Measurements from ENCODE around the gene DMRT3.

- no peak for TF ChIP-seq RAD51 (IDR thresholded peaks at IDR 0.05)
- TF ChIP-seq CTCF (IDR thresholded peaks at IDR 0.05 in 2 of 3, conservative IDR thresholded peaks at IDR 0.05 in 1 of 3; ENCODE audit: control insufficient read depth in 2 of 3, extremely low read depth in 1 of 3, insufficient read depth in 1 of 3, low read depth in 3 of 3, low read length in 3 of 3): no peak
- TF ChIP-seq, protein P1, sequence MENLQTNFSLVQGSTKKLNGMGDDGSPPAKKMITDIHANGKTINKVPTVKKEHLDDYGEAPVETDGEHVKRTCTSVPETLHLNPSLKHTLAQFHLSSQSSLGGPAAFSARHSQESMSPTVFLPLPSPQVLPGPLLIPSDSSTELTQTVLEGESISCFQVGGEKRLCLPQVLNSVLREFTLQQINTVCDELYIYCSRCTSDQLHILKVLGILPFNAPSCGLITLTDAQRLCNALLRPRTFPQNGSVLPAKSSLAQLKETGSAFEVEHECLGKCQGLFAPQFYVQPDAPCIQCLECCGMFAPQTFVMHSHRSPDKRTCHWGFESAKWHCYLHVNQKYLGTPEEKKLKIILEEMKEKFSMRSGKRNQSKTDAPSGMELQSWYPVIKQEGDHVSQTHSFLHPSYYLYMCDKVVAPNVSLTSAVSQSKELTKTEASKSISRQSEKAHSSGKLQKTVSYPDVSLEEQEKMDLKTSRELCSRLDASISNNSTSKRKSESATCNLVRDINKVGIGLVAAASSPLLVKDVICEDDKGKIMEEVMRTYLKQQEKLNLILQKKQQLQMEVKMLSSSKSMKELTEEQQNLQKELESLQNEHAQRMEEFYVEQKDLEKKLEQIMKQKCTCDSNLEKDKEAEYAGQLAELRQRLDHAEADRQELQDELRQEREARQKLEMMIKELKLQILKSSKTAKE (IDR thresholded peaks at IDR 0.05; ENCODE audit: low read depth, poor library complexity, severe bottlenecking): no peak
- TF ChIP-seq, protein P2, sequence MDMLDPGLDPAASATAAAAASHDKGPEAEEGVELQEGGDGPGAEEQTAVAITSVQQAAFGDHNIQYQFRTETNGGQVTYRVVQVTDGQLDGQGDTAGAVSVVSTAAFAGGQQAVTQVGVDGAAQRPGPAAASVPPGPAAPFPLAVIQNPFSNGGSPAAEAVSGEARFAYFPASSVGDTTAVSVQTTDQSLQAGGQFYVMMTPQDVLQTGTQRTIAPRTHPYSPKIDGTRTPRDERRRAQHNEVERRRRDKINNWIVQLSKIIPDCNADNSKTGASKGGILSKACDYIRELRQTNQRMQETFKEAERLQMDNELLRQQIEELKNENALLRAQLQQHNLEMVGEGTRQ (IDR thresholded peaks at IDR 0.05; ENCODE audit: borderline replicate concordance, low read depth, low read length): no peak
Measured at GRCh38 chr9:965497-965896, 11.0 kb upstream of the DMRT3 start.

Measured in GM12878 (cell line).